Measurements from ENCODE around the gene PDE8B. TPM values are rescaled to one million over a fixed set of nuclear protein-coding genes. Genes with fewer than 3 reads are reported as not detected.
A peak's percentile ranks its signal among the peaks of the same experiment; 100 is the strongest.

PDE8B gene
- total RNA-seq, 1 experiment from 2014 or later: 0.86 TPM

- ChIA-PET CTCF (interaction anchor here (1.8 to 2.2 kb wide), 2 partner anchors 11 to 67 kb away, joined by 12 to 14 read pairs; partner anchors contain the start of gene WDR41), POLR2A (interaction anchor here (0.6 kb wide), 1 partner anchor 67 kb away, joined by 3 read pairs; no protein-coding TSS in a partner anchor)
- TF ChIP-seq CTCF (IDR thresholded peaks at IDR 0.05; ENCODE audit: insufficient read depth in 1 of 2, low read depth in 1 of 2, low read length in 1 of 2, severe bottlenecking in 1 of 2, unreplicated experiment in 1 of 2): no peak
- H3K4me1 Mint-ChIP-seq (ENCODE audit: low read depth, unreplicated experiment): peaks cover 34% of the 10 kb centered on the region
- Histone ChIP-seq H3K27me3 (replicated peaks; ENCODE audit: control insufficient read depth, insufficient read depth, low read length) (no peaks in the 10 kb centered on the region), H3K9me3 (no peaks in the 10 kb centered on the region), H3K4me3 (ENCODE audit: low read depth, low read length) (no peak overlapping the region), H3K36me3 (ENCODE audit: control insufficient read depth, insufficient read depth, low read length) (no peaks in the 10 kb centered on the region), H3K4me1 (peaks cover 54% of the 10 kb centered on the region)
- no peaks in the 10 kb centered on the region for H3K27me3 Mint-ChIP-seq (ENCODE audit: insufficient read depth, unreplicated experiment)
- intact Hi-C loops (cut with micrococcal nuclease; ENCODE audit: unreplicated experiment): loop anchor here (5.0 kb wide), 1 partner anchor 67 kb away; the partner anchor contains the start of gene WDR41
- DNase-seq: no peak
- H3K4me3 Mint-ChIP-seq (ENCODE audit: unreplicated experiment): no peak overlapping the region
- BruUV-seq (replicated peaks): no TSS peak
- no peaks in the 10 kb centered on the region for H3K9me3 Mint-ChIP-seq (ENCODE audit: unreplicated experiment)
- peak overlapping the region; percentile 85 for H3K27ac Mint-ChIP-seq (ENCODE audit: unreplicated experiment)
- H3K36me3 Mint-ChIP-seq (ENCODE audit: insufficient read depth, unreplicated experiment): peaks cover 19% of the 10 kb centered on the region
Measured at GRCh38 chr5:77425420-77425819, 214.9 kb downstream of the PDE8B start.

GRCh38 chr5:77425998-77426659 is 215.6 kb downstream of the PDE8B start:
- H3K4me1 ChIP-seq: peaks cover 50% of the 10 kb centered on the region
- no peaks in the 10 kb centered on the region for H3K27me3 Mint-ChIP-seq (ENCODE audit: insufficient read depth, unreplicated experiment)
- peak overlapping the region; percentile 85 for H3K27ac Mint-ChIP-seq (ENCODE audit: unreplicated experiment)
- H3K36me3 ChIP-seq (ENCODE audit: control insufficient read depth, insufficient read depth, low read length): no peaks in the 10 kb centered on the region
- intact Hi-C loops (cut with micrococcal nuclease; ENCODE audit: unreplicated experiment): loop anchor here (1.0 to 5.0 kb wide), 5 partner anchors 32 to 201 kb away; partner anchors contain the start of gene WDR41
- peaks cover 15% of the 10 kb centered on the region for H3K36me3 Mint-ChIP-seq (ENCODE audit: insufficient read depth, unreplicated experiment)
- no TSS peak for BruUV-seq (replicated peaks)
- TF ChIP-seq CTCF (IDR thresholded peaks at IDR 0.05; ENCODE audit: insufficient read depth in 1 of 2, low read depth in 1 of 2, low read length in 1 of 2, severe bottlenecking in 1 of 2, unreplicated experiment in 1 of 2): no peak
- H3K9me3 ChIP-seq: no peaks in the 10 kb centered on the region
- H3K4me3 Mint-ChIP-seq (ENCODE audit: unreplicated experiment): peak overlapping the region; percentile 33
- no peak overlapping the region for H3K4me3 ChIP-seq (ENCODE audit: low read depth, low read length)
- CTCF ChIA-PET: interaction anchor here (0.6 to 2.2 kb wide), 6 partner anchors 11 to 1869 kb away, joined by 3 to 14 read pairs (median 5); partner anchors contain the start of gene WDR41
- no peaks in the 10 kb centered on the region for H3K27me3 ChIP-seq (replicated peaks; ENCODE audit: control insufficient read depth, insufficient read depth, low read length)
- peak; percentile 90 to 92 for DNase-seq
- no peaks in the 10 kb centered on the region for H3K9me3 Mint-ChIP-seq (ENCODE audit: unreplicated experiment)
- POLR2A ChIA-PET: interaction anchor here (0.6 to 1.0 kb wide), 3 partner anchors 66 to 1024 kb away, joined by 3 to 11 read pairs (median 3); no protein-coding TSS in a partner anchor
- peaks cover 27% of the 10 kb centered on the region for H3K4me1 Mint-ChIP-seq (ENCODE audit: low read depth, unreplicated experiment)

- H3K36me3 ChIP-seq (ENCODE audit: control insufficient read depth, insufficient read depth, low read length): no peaks in the 10 kb centered on the region
- DNase-seq: peak in 1 of 2 experiments; percentile 42
- CTCF ChIA-PET: interaction anchor here (0.6 to 2.2 kb wide), 5 partner anchors 10 to 1869 kb away, joined by 3 to 14 read pairs (median 7); partner anchors contain the start of gene WDR41
Measured at GRCh38 chr5:77426670-77427069, 216.2 kb downstream of the PDE8B start.

More at GRCh38 chr5:77426670-77427069, 216.2 kb downstream of the PDE8B start:
- no TSS peak for BruUV-seq (replicated peaks)
- Mint-ChIP-seq H3K27ac (ENCODE audit: unreplicated experiment) (peak overlapping the region; percentile 85), H3K27me3 (ENCODE audit: insufficient read depth, unreplicated experiment) (no peaks in the 10 kb centered on the region), H3K9me3 (ENCODE audit: unreplicated experiment) (no peaks in the 10 kb centered on the region), H3K36me3 (ENCODE audit: insufficient read depth, unreplicated experiment) (peaks cover 12% of the 10 kb centered on the region), H3K4me1 (ENCODE audit: low read depth, unreplicated experiment) (peaks cover 24% of the 10 kb centered on the region), H3K4me3 (ENCODE audit: unreplicated experiment) (peak overlapping the region; percentile 33)
- intact Hi-C loops (cut with micrococcal nuclease; ENCODE audit: unreplicated experiment): loop anchor here (1.0 to 5.0 kb wide), 5 partner anchors 32 to 202 kb away; partner anchors contain the start of gene WDR41
- POLR2A ChIA-PET: interaction anchor here (0.7 to 1.0 kb wide), 3 partner anchors 66 to 1024 kb away, joined by 3 to 11 read pairs (median 3); no protein-coding TSS in a partner anchor
- no peaks in the 10 kb centered on the region for H3K9me3 ChIP-seq
- H3K4me1 ChIP-seq: peaks cover 50% of the 10 kb centered on the region
- TF ChIP-seq CTCF (IDR thresholded peaks at IDR 0.05; ENCODE audit: insufficient read depth in 1 of 2, low read depth in 1 of 2, low read length in 1 of 2, severe bottlenecking in 1 of 2, unreplicated experiment in 1 of 2): no peak
- H3K27me3 ChIP-seq (replicated peaks; ENCODE audit: control insufficient read depth, insufficient read depth, low read length): no peaks in the 10 kb centered on the region
- no peak overlapping the region for H3K4me3 ChIP-seq (ENCODE audit: low read depth, low read length)

All from Caco-2 (cell line).